Measurements from ENCODE around the gene ARAP1.

ARAP1 gene

GRCh38 chr11:72668629-72669347 is 83.4 kb downstream of the ARAP1 start:
- Histone ChIP-seq H3K9me3 (ENCODE audit: control insufficient read depth, low read length) (peaks cover 12% of the 10 kb centered on the region), H3K27ac (ENCODE audit: low read depth, low read length, severe bottlenecking) (no peak overlapping the region), H3K4me3 (ENCODE audit: extremely low read depth, insufficient read depth, low read length, poor library complexity, severe bottlenecking) (no peak overlapping the region), H3K4me1 (ENCODE audit: control insufficient read depth, insufficient read depth, low read length, poor library complexity, severe bottlenecking) (no peaks in the 10 kb centered on the region), H3K36me3 (ENCODE audit: control insufficient read depth, insufficient read depth, low read length) (no peaks in the 10 kb centered on the region)
- WGBS, 2 experiments (ENCODE audit: insufficient coverage in 2 of 2): 70 to 73% methylated on average over 7 of the region's 7 CpGs

- Histone ChIP-seq H3K27ac (ENCODE audit: low read depth, low read length, severe bottlenecking) (no peak overlapping the region), H3K9me3 (ENCODE audit: control insufficient read depth, low read length) (peaks cover 12% of the 10 kb centered on the region), H3K36me3 (ENCODE audit: control insufficient read depth, insufficient read depth, low read length) (no peaks in the 10 kb centered on the region), H3K4me3 (ENCODE audit: extremely low read depth, insufficient read depth, low read length, poor library complexity, severe bottlenecking) (no peak overlapping the region), H3K4me1 (ENCODE audit: control insufficient read depth, insufficient read depth, low read length, poor library complexity, severe bottlenecking) (no peaks in the 10 kb centered on the region)
- WGBS, 2 experiments (ENCODE audit: insufficient coverage in 2 of 2): 45 to 58% methylated on average over 3 to 6 of the region's 6 CpGs
Observed at GRCh38 chr11:72665911-72666472, 86.2 kb downstream of the ARAP1 start.

- no peak overlapping the region for H3K27ac ChIP-seq (ENCODE audit: low read depth, low read length, severe bottlenecking)
- no peaks in the 10 kb centered on the region for H3K36me3 ChIP-seq (ENCODE audit: control insufficient read depth, insufficient read depth, low read length)
- no peaks in the 10 kb centered on the region for H3K4me1 ChIP-seq (ENCODE audit: control insufficient read depth, insufficient read depth, low read length, poor library complexity, severe bottlenecking)
- H3K9me3 ChIP-seq (ENCODE audit: control insufficient read depth, low read length): no peaks in the 10 kb centered on the region
- H3K4me3 ChIP-seq (ENCODE audit: extremely low read depth, insufficient read depth, low read length, poor library complexity, severe bottlenecking): no peak overlapping the region
- WGBS, 2 experiments (ENCODE audit: insufficient coverage in 2 of 2): 74 to 84% methylated on average over 2 to 5 of the region's 5 CpGs
Observed at GRCh38 chr11:72662036-72662435, 90.2 kb downstream of the ARAP1 start.

GRCh38 chr11:72661486-72661885 is 90.7 kb downstream of the ARAP1 start:
- H3K9me3 ChIP-seq (ENCODE audit: control insufficient read depth, low read length): no peaks in the 10 kb centered on the region
- H3K27ac ChIP-seq (ENCODE audit: low read depth, low read length, severe bottlenecking): no peak overlapping the region
- no peaks in the 10 kb centered on the region for H3K36me3 ChIP-seq (ENCODE audit: control insufficient read depth, insufficient read depth, low read length)
- H3K4me1 ChIP-seq (ENCODE audit: control insufficient read depth, insufficient read depth, low read length, poor library complexity, severe bottlenecking): no peaks in the 10 kb centered on the region
- H3K4me3 ChIP-seq (ENCODE audit: extremely low read depth, insufficient read depth, low read length, poor library complexity, severe bottlenecking): no peak overlapping the region
- 91 to 94% methylated on average over 9 of the region's 9 CpGs for WGBS, 2 experiments (ENCODE audit: insufficient coverage in 2 of 2)

GRCh38 chr11:72658989-72659640 is 93.1 kb downstream of the ARAP1 start:
- H3K4me3 ChIP-seq (ENCODE audit: extremely low read depth, insufficient read depth, low read length, poor library complexity, severe bottlenecking): no peak overlapping the region
- H3K36me3 ChIP-seq (ENCODE audit: control insufficient read depth, insufficient read depth, low read length): no peaks in the 10 kb centered on the region
- H3K9me3 ChIP-seq (ENCODE audit: control insufficient read depth, low read length): no peaks in the 10 kb centered on the region
- no peak overlapping the region for H3K27ac ChIP-seq (ENCODE audit: low read depth, low read length, severe bottlenecking)
- 89 to 94% methylated on average over 6 to 8 of the region's 9 CpGs for WGBS, 2 experiments (ENCODE audit: insufficient coverage in 2 of 2)
- H3K4me1 ChIP-seq (ENCODE audit: control insufficient read depth, insufficient read depth, low read length, poor library complexity, severe bottlenecking): no peaks in the 10 kb centered on the region

GRCh38 chr11:72657411-72658100 is 94.7 kb downstream of the ARAP1 start:
- 70 to 78% methylated on average over 2 to 4 of the region's 6 CpGs for WGBS, 2 experiments (ENCODE audit: insufficient coverage in 2 of 2)

GRCh38 chr11:72655896-72656464 is 96.2 kb downstream of the ARAP1 start:
- H3K36me3 ChIP-seq (ENCODE audit: control insufficient read depth, insufficient read depth, low read length): no peaks in the 10 kb centered on the region
- 70 to 72% methylated on average over 10 to 11 of the region's 11 CpGs for WGBS, 2 experiments (ENCODE audit: insufficient coverage in 2 of 2)
- no peaks in the 10 kb centered on the region for H3K4me1 ChIP-seq (ENCODE audit: control insufficient read depth, insufficient read depth, low read length, poor library complexity, severe bottlenecking)
- H3K27ac ChIP-seq (ENCODE audit: low read depth, low read length, severe bottlenecking): no peak overlapping the region
- no peak overlapping the region for H3K4me3 ChIP-seq (ENCODE audit: extremely low read depth, insufficient read depth, low read length, poor library complexity, severe bottlenecking)
- H3K9me3 ChIP-seq (ENCODE audit: control insufficient read depth, low read length): no peaks in the 10 kb centered on the region

More at GRCh38 chr11:72657411-72658100, 94.7 kb downstream of the ARAP1 start:
- H3K9me3 ChIP-seq (ENCODE audit: control insufficient read depth, low read length): no peaks in the 10 kb centered on the region
- no peak overlapping the region for H3K27ac ChIP-seq (ENCODE audit: low read depth, low read length, severe bottlenecking)
- H3K36me3 ChIP-seq (ENCODE audit: control insufficient read depth, insufficient read depth, low read length): no peaks in the 10 kb centered on the region
- H3K4me1 ChIP-seq (ENCODE audit: control insufficient read depth, insufficient read depth, low read length, poor library complexity, severe bottlenecking): no peaks in the 10 kb centered on the region
- no peak overlapping the region for H3K4me3 ChIP-seq (ENCODE audit: extremely low read depth, insufficient read depth, low read length, poor library complexity, severe bottlenecking)

- Histone ChIP-seq H3K4me3 (ENCODE audit: extremely low read depth, insufficient read depth, low read length, poor library complexity, severe bottlenecking) (no peak overlapping the region), H3K9me3 (ENCODE audit: control insufficient read depth, low read length) (no peaks in the 10 kb centered on the region), H3K27ac (ENCODE audit: low read depth, low read length, severe bottlenecking) (no peak overlapping the region), H3K36me3 (ENCODE audit: control insufficient read depth, insufficient read depth, low read length) (no peaks in the 10 kb centered on the region), H3K4me1 (ENCODE audit: control insufficient read depth, insufficient read depth, low read length, poor library complexity, severe bottlenecking) (no peaks in the 10 kb centered on the region)
- 93% methylated on average over 6 to 8 of the region's 8 CpGs for WGBS, 2 experiments (ENCODE audit: insufficient coverage in 2 of 2)
Observed at GRCh38 chr11:72655014-72655413, 97.2 kb downstream of the ARAP1 start.

- Histone ChIP-seq H3K4me3 (ENCODE audit: extremely low read depth, insufficient read depth, low read length, poor library complexity, severe bottlenecking) (no peak overlapping the region), H3K4me1 (ENCODE audit: control insufficient read depth, insufficient read depth, low read length, poor library complexity, severe bottlenecking) (no peaks in the 10 kb centered on the region), H3K36me3 (ENCODE audit: control insufficient read depth, insufficient read depth, low read length) (no peaks in the 10 kb centered on the region), H3K9me3 (ENCODE audit: control insufficient read depth, low read length) (no peaks in the 10 kb centered on the region), H3K27ac (ENCODE audit: low read depth, low read length, severe bottlenecking) (no peak overlapping the region)
- 82 to 85% methylated on average over 3 of the region's 3 CpGs for WGBS, 2 experiments (ENCODE audit: insufficient coverage in 2 of 2)
Observed at GRCh38 chr11:72653649-72654048, 98.6 kb downstream of the ARAP1 start.

GRCh38 chr11:72652873-72653630 is 99.2 kb downstream of the ARAP1 start:
- Histone ChIP-seq H3K36me3 (ENCODE audit: control insufficient read depth, insufficient read depth, low read length) (no peaks in the 10 kb centered on the region), H3K9me3 (ENCODE audit: control insufficient read depth, low read length) (no peaks in the 10 kb centered on the region), H3K4me1 (ENCODE audit: control insufficient read depth, insufficient read depth, low read length, poor library complexity, severe bottlenecking) (no peaks in the 10 kb centered on the region), H3K4me3 (ENCODE audit: extremely low read depth, insufficient read depth, low read length, poor library complexity, severe bottlenecking) (no peak overlapping the region), H3K27ac (ENCODE audit: low read depth, low read length, severe bottlenecking) (peak overlapping the region; percentile 10)
- 45 to 58% methylated on average over 10 to 13 of the region's 13 CpGs for WGBS, 2 experiments (ENCODE audit: insufficient coverage in 2 of 2)

Measured in mesodermal cell (in vitro differentiated cells).